Suprapubic skin (tissue), 4 donors: Measurements from ENCODE around the gene EEF1E1. TPM values are rescaled to one million over a fixed set of nuclear protein-coding genes. Genes with fewer than 3 reads are reported as not detected.

Source experiments
- DNase-seq, 2 donors: peaks; one replicate each; pipeline ENCODE4 v3.0.0-alpha.2; 2019; ENCODE audit warnings: low spot score in 2 of 2
- H3K27ac ChIP-seq: fragments of 200-600 bp; sonication (generic); one replicate; pipeline ENCODE4 v1.5.1; 2019
- H3K27me3 ChIP-seq: fragments of 200-600 bp; sonication (generic); one replicate; pipeline ENCODE4 v1.5.1; 2019
- H3K36me3 ChIP-seq: fragments of 200-600 bp; sonication (generic); one replicate; pipeline ENCODE4 v1.5.1; 2019
- H3K4me1 ChIP-seq: fragments of 200-600 bp; sonication (generic); one replicate; pipeline ENCODE4 v1.5.1; 2019
- H3K4me3 ChIP-seq: fragments of 200-600 bp; sonication (generic); one replicate; pipeline ENCODE4 v1.5.1; 2019; ENCODE audit warnings: mild to moderate bottlenecking
- H3K9me3 ChIP-seq: fragments of 200-600 bp; sonication (generic); one replicate; pipeline ENCODE4 v1.5.1; 2019
- EP300 ChIP-seq: sonication (generic); formaldehyde crosslinking; IDR thresholded peaks from one replicate; pipeline ENCODE4 v1.6.1; 2017; ENCODE audit warnings: antibody characterized with exemption
- POLR2A ChIP-seq, 2 donors: fragments of 450-650 bp; IDR thresholded peaks; one replicate each; pipeline ENCODE4 v1.6.1; 2017; ENCODE audit warnings: antibody characterized with exemption in 2 of 2, mild to moderate bottlenecking in 2 of 2, moderate library complexity in 2 of 2
- POLR2AphosphoS5 ChIP-seq, 3 donors: sonication (generic); formaldehyde crosslinking; IDR thresholded peaks; one replicate each; pipeline ENCODE4 v1.6.1; 2017; ENCODE audit warnings: antibody characterized with exemption in 3 of 3
- WGBS: methylation state at CpG from one replicate; pipeline ENCODE4 v1.1.5; 2018; 5-methylcytosine and 5-hydroxymethylcytosine counted together
- total RNA-seq, 4 donors: library from RNA; depleted of rRNA; stranded (reverse); fragments of >200 nt; gene quantifications; one replicate each; pipeline ENCODE4 v1.1.0, GENCODE V29; 2016
- TF ChIP-seq, protein P1 (sequence below), 2 donors: fragments of 200-600 bp in 1 of 2; fragments of 450-650 bp in 1 of 2; sonication (generic) in 1 of 2; IDR thresholded peaks; one replicate each; pipeline ENCODE4 v1.5.1; 2016 to 2019; ENCODE audit warnings: antibody characterized with exemption in 2 of 2, mild to moderate bottlenecking in 1 of 2, moderate library complexity in 1 of 2

The EEF1E1 gene
- total RNA-seq, 4 donors from 2014 or later: 15.0 to 42.5 (median 31.3) TPM

DNA sequence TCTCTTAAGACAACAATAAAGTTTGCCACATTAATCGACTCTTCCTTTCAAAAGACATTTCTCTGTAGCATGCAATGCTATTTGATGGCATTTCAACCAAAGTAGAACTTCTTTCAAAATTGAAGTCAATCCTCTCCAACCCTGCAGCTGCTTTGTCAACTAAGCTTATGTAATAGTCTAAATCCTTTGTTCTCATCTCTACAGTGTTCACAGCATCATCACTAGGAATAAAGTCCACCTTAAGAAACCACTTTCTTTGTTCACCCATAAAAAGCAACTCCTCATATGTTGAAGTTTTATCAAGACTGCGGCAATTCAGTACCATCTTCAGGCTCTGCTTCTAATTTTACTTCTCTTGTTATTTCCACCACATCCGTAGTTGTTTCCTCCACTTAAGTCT is 26.6 kb downstream of the EEF1E1 start:
- no peaks in the 10 kb centered on the region for H3K27me3 ChIP-seq
- H3K27ac ChIP-seq: no peak overlapping the region
- H3K4me1 ChIP-seq: peaks cover 3% of the 10 kb centered on the region
- no peaks in the 10 kb centered on the region for H3K36me3 ChIP-seq
- WGBS: 85% methylated on average over 3 of the region's 3 CpGs
- H3K9me3 ChIP-seq: no peaks in the 10 kb centered on the region
- DNase-seq: no peak
- no peak overlapping the region for H3K4me3 ChIP-seq
- TF ChIP-seq EP300 (no peak), POLR2AphosphoS5 (IDR thresholded peaks at IDR 0.05) (no peak), POLR2A (IDR thresholded peaks at IDR 0.05) (no peak)
- TF ChIP-seq, protein P1, sequence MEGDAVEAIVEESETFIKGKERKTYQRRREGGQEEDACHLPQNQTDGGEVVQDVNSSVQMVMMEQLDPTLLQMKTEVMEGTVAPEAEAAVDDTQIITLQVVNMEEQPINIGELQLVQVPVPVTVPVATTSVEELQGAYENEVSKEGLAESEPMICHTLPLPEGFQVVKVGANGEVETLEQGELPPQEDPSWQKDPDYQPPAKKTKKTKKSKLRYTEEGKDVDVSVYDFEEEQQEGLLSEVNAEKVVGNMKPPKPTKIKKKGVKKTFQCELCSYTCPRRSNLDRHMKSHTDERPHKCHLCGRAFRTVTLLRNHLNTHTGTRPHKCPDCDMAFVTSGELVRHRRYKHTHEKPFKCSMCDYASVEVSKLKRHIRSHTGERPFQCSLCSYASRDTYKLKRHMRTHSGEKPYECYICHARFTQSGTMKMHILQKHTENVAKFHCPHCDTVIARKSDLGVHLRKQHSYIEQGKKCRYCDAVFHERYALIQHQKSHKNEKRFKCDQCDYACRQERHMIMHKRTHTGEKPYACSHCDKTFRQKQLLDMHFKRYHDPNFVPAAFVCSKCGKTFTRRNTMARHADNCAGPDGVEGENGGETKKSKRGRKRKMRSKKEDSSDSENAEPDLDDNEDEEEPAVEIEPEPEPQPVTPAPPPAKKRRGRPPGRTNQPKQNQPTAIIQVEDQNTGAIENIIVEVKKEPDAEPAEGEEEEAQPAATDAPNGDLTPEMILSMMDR (IDR thresholded peaks at IDR 0.05): no peak

DNA sequence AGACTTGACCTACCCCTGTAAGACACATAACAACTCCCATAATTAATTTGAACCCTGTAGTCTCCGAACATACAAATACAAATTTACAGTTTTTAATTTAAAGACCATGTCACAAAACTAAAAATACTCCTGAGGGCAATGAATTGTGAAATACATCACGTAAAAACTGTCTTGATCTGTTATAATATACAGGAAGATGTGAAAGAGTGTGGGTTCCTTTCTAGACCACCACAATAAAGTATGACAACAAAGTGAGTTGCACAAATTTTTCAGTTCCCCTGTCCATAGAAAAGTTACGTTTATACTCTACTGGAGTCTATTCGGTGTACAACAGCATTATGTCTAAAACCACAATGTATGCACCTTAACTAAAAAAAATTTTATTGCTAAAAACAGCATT is 27.2 kb downstream of the EEF1E1 start:
- no peak for DNase-seq
- TF ChIP-seq POLR2AphosphoS5 (IDR thresholded peaks at IDR 0.05) (no peak), POLR2A (IDR thresholded peaks at IDR 0.05) (no peak), EP300 (no peak)
- TF ChIP-seq, protein P1 (IDR thresholded peaks at IDR 0.05): no peak
- 91% methylated on average over 4 of the region's 4 CpGs for WGBS

DNA sequence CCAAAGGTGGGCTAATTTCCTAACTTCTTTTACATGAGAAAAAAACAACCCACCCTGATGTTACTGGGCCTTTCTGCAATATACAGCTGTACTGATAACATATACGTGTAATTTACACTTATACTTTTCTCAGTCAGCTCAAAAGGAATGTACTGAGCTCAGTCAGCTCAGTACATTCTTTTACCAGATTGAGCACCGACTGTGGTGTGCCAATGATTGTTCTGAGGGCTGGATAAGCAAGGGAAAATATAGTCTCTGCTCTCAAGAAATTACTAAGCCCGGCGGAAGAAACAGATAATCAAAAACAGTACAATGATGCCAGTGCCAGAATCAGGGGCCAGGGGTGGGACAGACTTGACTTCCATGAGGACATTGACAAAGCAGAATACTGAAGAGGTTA is 28.1 kb downstream of the EEF1E1 start:
- Histone ChIP-seq H3K27me3 (no peaks in the 10 kb centered on the region), H3K4me1 (peaks cover 3% of the 10 kb centered on the region), H3K4me3 (no peak overlapping the region), H3K9me3 (no peaks in the 10 kb centered on the region), H3K36me3 (no peaks in the 10 kb centered on the region), H3K27ac (peak overlapping the region; percentile 27)
- no peak for DNase-seq
- TF ChIP-seq, protein P1 (IDR thresholded peaks at IDR 0.05): no peak
- no peak for TF ChIP-seq POLR2AphosphoS5 (IDR thresholded peaks at IDR 0.05)
- TF ChIP-seq EP300: no peak
- TF ChIP-seq POLR2A (IDR thresholded peaks at IDR 0.05): no peak
- 54% methylated on average over 4 of the region's 4 CpGs for WGBS

More for the DNA sequence above, 27.2 kb downstream of the EEF1E1 start:
- Histone ChIP-seq H3K9me3 (no peaks in the 10 kb centered on the region), H3K4me1 (peaks cover 3% of the 10 kb centered on the region), H3K36me3 (no peaks in the 10 kb centered on the region), H3K4me3 (no peak overlapping the region), H3K27me3 (no peaks in the 10 kb centered on the region), H3K27ac (no peak overlapping the region)

DNA sequence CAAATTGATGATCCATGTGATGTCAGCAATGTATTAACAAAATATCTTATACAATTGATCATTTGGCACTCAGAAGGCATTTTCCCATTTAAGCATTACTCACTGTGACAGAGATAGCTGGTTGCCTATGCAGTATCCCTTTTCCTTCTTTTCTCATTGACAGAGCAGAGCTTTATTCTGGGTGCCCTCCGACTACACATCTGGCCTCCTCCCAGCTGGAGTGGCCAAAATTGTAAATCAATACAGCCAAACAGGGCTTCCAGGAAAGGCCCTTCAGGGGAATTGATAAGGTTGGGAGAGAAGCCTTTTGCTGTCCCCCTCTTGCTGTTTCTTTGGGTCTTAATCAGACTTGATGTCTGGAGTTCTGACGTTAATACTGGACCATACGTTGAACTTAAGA is 28.6 kb downstream of the EEF1E1 start:
- Histone ChIP-seq H3K27ac (peak overlapping the region; percentile 27), H3K9me3 (no peaks in the 10 kb centered on the region), H3K4me1 (peaks cover 3% of the 10 kb centered on the region), H3K27me3 (no peaks in the 10 kb centered on the region), H3K36me3 (no peaks in the 10 kb centered on the region), H3K4me3 (no peak overlapping the region)
- no peak for DNase-seq
- TF ChIP-seq POLR2AphosphoS5 (IDR thresholded peaks at IDR 0.05) (no peak), POLR2A (IDR thresholded peaks at IDR 0.05) (no peak), EP300 (no peak)
- TF ChIP-seq, protein P1 (IDR thresholded peaks at IDR 0.05): no peak
- WGBS: 66% methylated on average over 3 of the region's 3 CpGs

DNA sequence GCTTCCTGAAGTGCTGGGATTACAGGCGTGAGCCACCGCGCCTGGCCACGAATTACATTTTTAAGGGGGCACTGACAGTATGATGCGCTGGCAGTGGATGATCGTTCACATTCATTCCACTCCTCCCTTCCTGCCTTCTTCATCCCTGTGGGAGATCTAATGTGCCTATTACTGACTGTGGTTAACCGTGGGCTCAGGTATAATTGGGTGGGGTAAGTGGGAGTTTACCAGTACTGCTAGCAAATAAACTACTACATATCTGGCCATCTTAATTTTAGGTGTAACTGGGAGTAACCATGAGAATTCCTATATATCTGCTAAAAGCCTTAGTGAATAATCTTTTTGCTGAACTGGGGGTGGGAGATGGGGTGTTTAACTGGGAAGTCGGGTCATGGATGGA is 31.6 kb downstream of the EEF1E1 start:
- Histone ChIP-seq H3K27ac (no peak overlapping the region), H3K4me3 (no peak overlapping the region), H3K9me3 (no peaks in the 10 kb centered on the region), H3K4me1 (peaks cover 3% of the 10 kb centered on the region), H3K36me3 (no peaks in the 10 kb centered on the region), H3K27me3 (no peaks in the 10 kb centered on the region)
- TF ChIP-seq EP300 (no peak), POLR2AphosphoS5 (IDR thresholded peaks at IDR 0.05) (no peak), POLR2A (IDR thresholded peaks at IDR 0.05) (no peak)
- TF ChIP-seq, protein P1 (IDR thresholded peaks at IDR 0.05): no peak
- WGBS: 82% methylated on average over 8 of the region's 8 CpGs
- DNase-seq: no peak
